NCI-H2107 treated with DMSO at 0.1 percent for 48 hours (cell line): ENCODE measurements around the gene MYOM3.
A peak's percentile ranks its signal among the peaks of the same experiment; 100 is the strongest.
"Not testable (repeated sequence)": the region's sequence is repeated elsewhere in the genome, so short reads cannot be mapped to it uniquely, and the experiment has no call there.

Experiments used
- DNase-seq: peaks from one replicate; lab custom pipeline; 2025; ENCODE audit not compliant: unreplicated experiment; lab: John Stamatoyannopoulos, UW

Gene MYOM3

GRCh38 chr1:24045771-24046170, 66.2 kb downstream of the MYOM3 start:
- DNase-seq: no peak

- DNase-seq: not testable (repeated sequence)
Measured at GRCh38 chr1:24044672-24045071, 67.3 kb downstream of the MYOM3 start.

- DNase-seq: peak; percentile 88
Measured at GRCh38 chr1:24043345-24044032, 68.4 kb downstream of the MYOM3 start.

GRCh38 chr1:24042315-24042714, 69.6 kb downstream of the MYOM3 start:
- DNase-seq: no peak

- no peak for DNase-seq
Measured at GRCh38 chr1:24036088-24036487, 75.8 kb downstream of the MYOM3 start.

- DNase-seq: no peak
Measured at GRCh38 chr1:24032981-24033380, 79.0 kb downstream of the MYOM3 start.

- not testable (repeated sequence) for DNase-seq
Measured at GRCh38 chr1:24030976-24031516, 80.9 kb downstream of the MYOM3 start.

- peak; percentile 68 for DNase-seq
Measured at GRCh38 chr1:24027838-24028468, 84.0 kb downstream of the MYOM3 start.

- no peak for DNase-seq
Measured at GRCh38 chr1:24022581-24023361, 89.2 kb downstream of the MYOM3 start.

- DNase-seq: no peak
Measured at GRCh38 chr1:24021403-24022266, 90.3 kb downstream of the MYOM3 start.

GRCh38 chr1:24020470-24020869, 91.5 kb downstream of the MYOM3 start:
- DNase-seq: no peak

- DNase-seq: no peak
Measured at GRCh38 chr1:24020025-24020424, 91.9 kb downstream of the MYOM3 start.

GRCh38 chr1:24018611-24019580, 93.0 kb downstream of the MYOM3 start:
- no peak for DNase-seq

GRCh38 chr1:24015221-24016210, 96.4 kb downstream of the MYOM3 start:
- DNase-seq: no peak

- DNase-seq: not testable (repeated sequence)
Measured at GRCh38 chr1:24012878-24013277, 99.1 kb downstream of the MYOM3 start.

GRCh38 chr1:24010650-24011049, 101.3 kb downstream of the MYOM3 start:
- DNase-seq: no peak

- DNase-seq: no peak
Measured at GRCh38 chr1:24009406-24009805, 102.5 kb downstream of the MYOM3 start.

- DNase-seq: peak; percentile 33
Measured at GRCh38 chr1:24008574-24009184, 103.3 kb downstream of the MYOM3 start.
